T-cell (primary cell): ENCODE results near the gene FANCE. TPM values are rescaled to one million over a fixed set of nuclear protein-coding genes. Genes with fewer than 3 reads are reported as not detected.

ENCODE experiments used
- ATAC-seq, 4 experiments: fragments of 200-7000 bp in 3 of 4; fragments of 150-1000 bp in 1 of 4; cut with Tn5 transposase; replicated peaks in 1 of 4; 1 replicate in 3 of 4; 2 replicates in 1 of 4; pipeline ENCODE4 v1.10.0; 2021; ENCODE audit warnings: moderate library complexity in 3 of 4, mild to moderate bottlenecking in 2 of 4, moderate number of reproducible peaks in 1 of 4
- CTCF ChIA-PET, 2 donors: fragments of 300-600 bp; sonication (Branson Sonifier 250); formaldehyde crosslinking; loops; one replicate each; lab custom pipeline; 2022; ENCODE audit warnings: antibody characterized with exemption in 2 of 2; lab: Charles Lee
- POLR2A ChIA-PET, 2 donors: fragments of 300-600 bp; sonication (Branson Sonifier 250); formaldehyde crosslinking; loops; one replicate each; lab custom pipeline; 2022; ENCODE audit warnings: antibody characterized with exemption in 2 of 2; lab: Charles Lee
- DNase-seq, 35 experiments: peaks; one replicate each; pipeline versions ENCODE4 v3.0.0 to v3.0.0-alpha.2; 2013 to 2023
- H3K27ac ChIP-seq: one replicate; pipeline ENCODE4 v1.5.1; 2013; ENCODE audit warnings: low read length
- H3K27me3 ChIP-seq, 2 experiments: replicated peaks in 1 of 2; 1 replicate in 1 of 2; 2 replicates in 1 of 2; pipeline versions ENCODE4 v1.6.1 to v1.7.0; 2013; ENCODE audit warnings: low read length in 1 of 2, mixed read lengths in 1 of 2; ENCODE audit not compliant: control insufficient read depth in 2 of 2, insufficient read depth in 2 of 2; ENCODE audit errors: extremely low read depth in 1 of 2
- H3K36me3 ChIP-seq, 2 donors: 1 replicate in 1 of 2; 2 replicates in 1 of 2; pipeline versions ENCODE4 v1.6.1 to v1.7.0; 2013; ENCODE audit warnings: low read length in 1 of 2; ENCODE audit not compliant: control insufficient read depth in 2 of 2, insufficient read depth in 1 of 2; ENCODE audit errors: extremely low read depth in 1 of 2
- H3K4me1 ChIP-seq, 2 experiments: 1 replicate in 1 of 2; 2 replicates in 1 of 2; pipeline versions ENCODE4 v1.6.1 to v1.7.0; 2013; ENCODE audit warnings: low read length in 2 of 2, mixed read lengths in 1 of 2; ENCODE audit not compliant: insufficient read depth in 2 of 2, control insufficient read depth in 1 of 2; ENCODE audit errors: extremely low read depth in 1 of 2
- H3K4me3 ChIP-seq, 2 donors: 1 replicate in 1 of 2; 2 replicates in 1 of 2; pipeline versions ENCODE4 v1.5.1 to v1.7.0; 2013; ENCODE audit warnings: mild to moderate bottlenecking in 2 of 2, low read length in 1 of 2, moderate library complexity in 1 of 2; ENCODE audit not compliant: control insufficient read depth in 1 of 2; ENCODE audit errors: extremely low read depth in 1 of 2
- H3K9me3 ChIP-seq: 2 replicates; pipeline ENCODE4 v1.7.0; 2013
- H3K27ac Mint-ChIP-seq, 2 donors: one replicate each; pipeline ENCODE4 v1.8.0; 2020 to 2021; ENCODE audit warnings: mild to moderate bottlenecking in 2 of 2, mixed read lengths in 2 of 2
- H3K27me3 Mint-ChIP-seq, 2 donors: one replicate each; pipeline ENCODE4 v1.8.0; 2021 to 2022; ENCODE audit warnings: mixed read lengths in 2 of 2
- H3K36me3 Mint-ChIP-seq: one replicate; pipeline ENCODE4 v1.8.0; 2021; ENCODE audit warnings: mixed read lengths
- H3K4me1 Mint-ChIP-seq, 3 donors: one replicate each; pipeline ENCODE4 v1.8.0; 2020 to 2022; ENCODE audit warnings: mixed read lengths in 3 of 3, mild to moderate bottlenecking in 1 of 3
- H3K4me3 Mint-ChIP-seq, 3 donors: one replicate each; pipeline ENCODE4 v1.8.0; 2020 to 2022; ENCODE audit warnings: mild to moderate bottlenecking in 3 of 3, mixed read lengths in 3 of 3, moderate library complexity in 3 of 3
- H3K9me3 Mint-ChIP-seq, 3 donors: one replicate each; pipeline ENCODE4 v1.8.0; 2020 to 2022; ENCODE audit warnings: mixed read lengths in 3 of 3
- WGBS: methylation state at CpG from one replicate; pipeline ENCODE4 v1.1.5; 2013; ENCODE audit warnings: missing lambda C conversion rate; ENCODE audit not compliant: insufficient coverage; 5-methylcytosine and 5-hydroxymethylcytosine counted together
- total RNA-seq, 35 experiments: library from RNA in 6 of 35; stranded (reverse) in 6 of 35; fragments of 120-200 nt in 1 of 35; gene quantifications; one replicate each; pipeline versions ENCODE4 v1.2.1 to v1.2.4 and lab custom pipeline; 2013 to 2026

The FANCE gene
- total RNA-seq, 5 donors from 2014 or later (not counting 1 experiment from before 2014, with no cell fraction given), result 5.6 to 12.8 (median 11.7) TPM

DNA sequence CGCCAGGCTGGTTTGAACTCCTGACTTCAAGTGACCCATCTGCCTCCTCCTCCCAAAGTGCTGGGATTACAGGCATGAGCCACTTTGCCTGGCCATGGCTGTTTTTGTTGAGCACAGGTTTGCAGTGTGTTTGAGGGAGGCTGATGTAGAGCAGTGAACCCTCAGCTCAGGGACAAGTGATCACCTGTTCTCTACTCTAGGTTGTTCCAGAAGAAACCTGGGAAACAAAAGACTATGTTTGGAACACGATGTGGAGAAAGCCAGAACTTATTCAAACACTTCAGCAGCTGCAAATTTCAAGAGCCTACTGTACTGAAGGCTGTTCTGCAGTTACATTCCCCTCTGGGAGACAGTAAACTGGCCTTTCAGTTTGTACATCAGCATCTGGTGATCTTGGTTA lies 55.9 kb downstream of the FANCE start:
- DNase-seq, result no peak
- WGBS, result 38% methylated on average over 1 of the region's 2 CpGs
- no peak overlapping the region for H3K27ac ChIP-seq
- peaks cover 2 to 54% of the 10 kb centered on the region in 2 experiments for H3K27me3 ChIP-seq
- no peak for ATAC-seq
- H3K36me3 ChIP-seq, result no peaks in the 10 kb centered on the region
- no peaks in the 10 kb centered on the region for H3K9me3 Mint-ChIP-seq
- H3K4me1 Mint-ChIP-seq, result peaks cover 0 to 5% (median 2%) of the 10 kb centered on the region in 3 donors
- no peak overlapping the region for H3K27ac Mint-ChIP-seq
- H3K36me3 Mint-ChIP-seq, result no peaks in the 10 kb centered on the region
- no peak overlapping the region for H3K4me3 Mint-ChIP-seq
- CTCF ChIA-PET, result no interaction called here
- H3K27me3 Mint-ChIP-seq, result peaks cover 6 to 29% of the 10 kb centered on the region in 2 donors
- POLR2A ChIA-PET, result no interaction called here
- no peaks in the 10 kb centered on the region for H3K9me3 ChIP-seq
- peaks cover 2 to 16% of the 10 kb centered on the region in 2 experiments for H3K4me1 ChIP-seq
- no peak overlapping the region for H3K4me3 ChIP-seq

DNA sequence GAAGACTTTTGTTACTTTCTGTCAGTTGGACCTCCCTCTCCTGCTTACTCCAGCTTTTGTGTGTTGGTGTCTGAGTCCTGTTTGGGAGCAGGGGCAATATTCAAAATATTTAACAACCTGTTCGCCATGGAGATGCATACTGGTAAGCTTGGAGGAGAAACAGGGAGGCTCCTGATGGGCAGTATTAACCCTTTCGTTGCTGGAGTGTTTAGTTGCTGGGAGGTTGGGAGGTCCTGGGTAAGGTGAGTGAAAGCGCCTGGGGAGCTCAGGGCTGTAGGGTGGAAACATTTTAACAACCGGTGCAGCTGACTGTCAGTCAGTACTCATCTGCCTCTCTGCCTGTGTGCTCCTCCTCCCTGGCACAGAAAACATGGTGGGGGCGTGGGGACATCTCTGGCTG lies 56.4 kb downstream of the FANCE start:
- Histone ChIP-seq H3K4me1 (peaks cover 2 to 16% of the 10 kb centered on the region in 2 experiments), H3K9me3 (no peaks in the 10 kb centered on the region), H3K4me3 (no peak overlapping the region), H3K27ac (no peak overlapping the region), H3K27me3 (peaks cover 2 to 52% of the 10 kb centered on the region in 2 experiments), H3K36me3 (no peaks in the 10 kb centered on the region)
- ATAC-seq (no peak), DNase-seq (no peak)
- Mint-ChIP-seq H3K27ac (no peak overlapping the region), H3K4me1 (peaks cover 0 to 5% (median 2%) of the 10 kb centered on the region in 3 donors), H3K36me3 (no peaks in the 10 kb centered on the region), H3K9me3 (no peaks in the 10 kb centered on the region), H3K4me3 (no peak overlapping the region), H3K27me3 (peaks cover 6 to 27% of the 10 kb centered on the region in 2 donors)
- ChIA-PET CTCF (no interaction called here), POLR2A (no interaction called here)
- WGBS, result 70% methylated on average over 3 of the region's 5 CpGs

DNA sequence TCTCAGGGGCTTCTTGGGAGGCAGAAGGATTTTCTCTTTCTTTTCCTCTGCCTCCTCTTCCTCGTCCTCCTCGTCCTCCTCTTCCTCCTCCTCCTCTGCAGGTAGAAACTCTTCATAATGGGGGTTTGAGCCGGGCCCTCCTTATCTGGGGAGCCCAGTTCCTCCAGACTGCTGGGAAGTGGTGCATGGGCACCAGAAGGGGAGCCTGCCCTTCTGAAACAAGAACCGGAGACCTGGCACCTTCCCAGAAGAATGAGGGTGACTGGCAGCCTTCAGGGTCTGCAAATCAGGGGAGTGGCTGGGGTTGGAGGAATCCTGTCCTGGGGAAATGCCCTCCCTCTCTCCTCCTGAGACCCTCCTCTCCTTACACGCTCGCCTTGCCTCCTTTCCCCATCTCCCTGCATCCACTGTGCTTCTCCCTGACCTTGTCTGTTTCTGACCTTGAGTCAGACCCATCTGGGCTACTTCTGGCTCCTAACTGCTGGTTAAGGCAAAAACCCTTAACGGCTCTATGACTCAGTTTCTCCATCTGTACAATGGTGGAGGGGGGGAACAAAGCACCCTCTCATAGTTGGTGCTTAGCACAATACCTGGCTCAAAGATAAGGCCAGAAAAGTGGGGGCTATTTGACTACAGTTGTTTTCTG lies 58.9 kb downstream of the FANCE start:
- ATAC-seq, result no peak
- WGBS, result 67% methylated on average over 1 of the region's 7 CpGs
- ChIA-PET POLR2A (interaction anchor here in 1 of 2 donors (0.5 kb wide), 1 partner anchor 1123 kb away, joined by 9 read pairs; no protein-coding TSS in a partner anchor), CTCF (no interaction called here)
- Histone ChIP-seq H3K36me3 (no peaks in the 10 kb centered on the region), H3K4me3 (peak overlapping the region in 1 of 2 donors; percentile 17), H3K9me3 (no peaks in the 10 kb centered on the region), H3K4me1 (peaks cover 2 to 16% of the 10 kb centered on the region in 2 experiments), H3K27me3 (peaks cover 2 to 41% of the 10 kb centered on the region in 2 experiments), H3K27ac (no peak overlapping the region)
- no peak for DNase-seq
- H3K36me3 Mint-ChIP-seq, result no peaks in the 10 kb centered on the region
- peaks cover 6 to 29% of the 10 kb centered on the region in 2 donors for H3K27me3 Mint-ChIP-seq
- no peak overlapping the region for H3K27ac Mint-ChIP-seq
- H3K9me3 Mint-ChIP-seq, result no peaks in the 10 kb centered on the region
- H3K4me1 Mint-ChIP-seq, result peaks cover 0 to 5% (median 2%) of the 10 kb centered on the region in 3 donors
- H3K4me3 Mint-ChIP-seq, result peak overlapping the region in 1 of 3 donors; percentile 16

DNA sequence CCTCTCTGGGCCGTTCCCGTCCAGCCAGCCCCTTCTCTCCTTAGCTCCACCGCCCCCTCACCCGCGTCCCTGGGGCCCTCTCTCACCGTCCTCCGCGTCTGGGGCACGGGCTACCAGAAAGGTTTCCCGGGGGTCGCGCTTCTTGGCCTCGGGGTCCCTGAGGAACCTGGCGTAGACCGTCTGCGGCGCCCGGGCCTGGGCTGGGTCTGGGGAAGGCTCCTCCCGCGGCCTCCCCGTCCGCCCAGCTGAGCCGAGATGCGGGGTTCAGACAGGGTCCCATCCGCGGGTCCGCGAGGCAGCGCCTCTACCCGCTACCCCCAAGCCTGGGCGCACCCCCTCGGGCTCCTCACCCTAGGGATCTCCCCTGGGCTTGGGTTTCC lies 59.4 kb downstream of the FANCE start:
- peaks cover 2 to 16% of the 10 kb centered on the region in 2 experiments for H3K4me1 ChIP-seq
- H3K27me3 Mint-ChIP-seq, result peaks cover 6 to 29% of the 10 kb centered on the region in 2 donors
- H3K27me3 ChIP-seq, result peaks cover 2 to 39% of the 10 kb centered on the region in 2 experiments
- H3K4me1 Mint-ChIP-seq, result peaks cover 0 to 5% (median 2%) of the 10 kb centered on the region in 3 donors
- DNase-seq, result no peak
- POLR2A ChIA-PET, result no interaction called here
- no peaks in the 10 kb centered on the region for H3K9me3 ChIP-seq
- H3K27ac ChIP-seq, result no peak overlapping the region
- WGBS, result 41% methylated on average over 23 of the region's 32 CpGs
- peak overlapping the region in 1 of 2 donors; percentile 17 for H3K4me3 ChIP-seq
- peak overlapping the region in 1 of 3 donors; percentile 16 for H3K4me3 Mint-ChIP-seq
- H3K27ac Mint-ChIP-seq, result no peak overlapping the region
- CTCF ChIA-PET, result no interaction called here
- no peaks in the 10 kb centered on the region for H3K9me3 Mint-ChIP-seq
- ATAC-seq, result peak in 2 of 4 experiments; percentile 20 to 23
- H3K36me3 Mint-ChIP-seq, result no peaks in the 10 kb centered on the region
- no peaks in the 10 kb centered on the region for H3K36me3 ChIP-seq

DNA sequence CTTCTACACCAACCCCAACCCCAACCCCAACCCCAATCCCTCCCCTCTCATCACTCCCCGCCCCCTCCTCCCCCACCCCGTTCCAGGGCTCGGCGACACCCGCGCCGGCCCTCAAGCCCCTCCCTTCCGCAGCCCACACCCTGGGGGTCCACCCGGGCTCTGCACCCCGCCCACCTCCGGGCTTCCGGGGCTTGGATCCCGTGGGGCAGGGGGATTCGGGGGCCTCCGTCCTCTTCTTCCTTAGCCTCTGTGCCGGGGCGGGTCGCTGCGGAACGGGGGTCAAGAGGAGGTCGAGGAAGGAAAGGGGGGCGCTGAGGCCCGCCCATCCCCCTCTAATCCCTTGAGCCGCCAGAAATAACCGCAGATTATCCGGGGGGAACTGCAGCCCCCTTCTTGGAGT lies 59.9 kb downstream of the FANCE start:
- H3K36me3 ChIP-seq, result no peaks in the 10 kb centered on the region
- no peak overlapping the region for H3K4me3 ChIP-seq
- POLR2A ChIA-PET, result no interaction called here
- no peak for DNase-seq
- Mint-ChIP-seq H3K27me3 (peaks cover 6 to 29% of the 10 kb centered on the region in 2 donors), H3K9me3 (no peaks in the 10 kb centered on the region), H3K4me3 (peak overlapping the region in 2 of 3 donors; percentile 25 to 61), H3K27ac (no peak overlapping the region), H3K4me1 (peaks cover 0 to 5% (median 2%) of the 10 kb centered on the region in 3 donors), H3K36me3 (no peaks in the 10 kb centered on the region)
- no peaks in the 10 kb centered on the region for H3K9me3 ChIP-seq
- ATAC-seq, result no peak
- H3K27ac ChIP-seq, result no peak overlapping the region
- CTCF ChIA-PET, result no interaction called here
- peaks cover 2 to 39% of the 10 kb centered on the region in 2 experiments for H3K27me3 ChIP-seq
- peaks cover 2 to 16% of the 10 kb centered on the region in 2 experiments for H3K4me1 ChIP-seq
- WGBS, result 0% methylated on average over 1 of the region's 26 CpGs

DNA sequence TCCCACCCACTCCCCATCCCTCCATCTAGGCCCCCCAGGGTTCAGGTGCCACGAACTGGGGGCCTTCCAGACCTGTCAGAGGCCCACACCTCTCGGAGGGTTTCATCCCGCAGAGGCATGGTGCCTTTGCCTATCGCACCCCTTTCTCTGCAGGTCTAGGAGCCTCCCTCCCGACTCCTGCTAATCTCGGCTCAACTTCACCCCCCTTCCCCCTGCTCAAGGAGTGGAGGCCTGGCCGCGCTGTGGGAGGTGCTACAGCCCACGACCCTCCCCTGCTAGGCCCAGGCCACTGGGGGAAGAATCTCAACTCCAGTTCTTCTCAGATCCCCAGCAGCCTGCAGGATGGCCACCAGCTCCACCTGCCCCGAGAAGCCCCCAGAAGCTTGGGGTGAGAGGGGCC lies 60.6 kb downstream of the FANCE start, which contains the start of gene TULP1:
TSS of gene TULP1 (minus strand) at position 157 of the 400 bp plus-strand sequence. CDS start at position 119, 38 bp downstream.
- DNase-seq (no peak), ATAC-seq (no peak)
- Mint-ChIP-seq H3K27ac (no peak within 1 kb of the TSS), H3K27me3 (peaks cover 6 to 29% of the 10 kb centered on the region in 2 donors), H3K36me3 (no peaks in the 10 kb centered on the region), H3K4me1 (peaks cover 0 to 5% (median 2%) of the 10 kb centered on the region in 3 donors), H3K9me3 (no peaks in the 10 kb centered on the region), H3K4me3 (peak within 1 kb of the TSS in 2 of 3 donors; percentile 25 to 61)
- 88% methylated on average over 4 of the region's 10 CpGs for WGBS
- H3K9me3 ChIP-seq, result no peaks in the 10 kb centered on the region
- ChIA-PET CTCF (no interaction called here), POLR2A (no interaction called here)
- H3K27me3 ChIP-seq, result peaks cover 2 to 39% of the 10 kb centered on the region in 2 experiments
- H3K36me3 ChIP-seq, result no peaks in the 10 kb centered on the region
- H3K4me3 ChIP-seq, result peak within 1 kb of the TSS in 1 of 2 donors; percentile 17
- peaks cover 2 to 16% of the 10 kb centered on the region in 2 experiments for H3K4me1 ChIP-seq
- H3K27ac ChIP-seq, result no peak within 1 kb of the TSS
